HG02970 (cell line): ENCODE data around the gene PPP1R9A.

Experiments
- ATAC-seq: cut with Tn5 transposase; IDR thresholded peaks from one replicate; pipeline ENCODE4 v1.9.1; 2021; ENCODE audit warnings: mild to moderate bottlenecking, moderate library complexity, moderate number of reproducible peaks; ENCODE audit not compliant: unreplicated experiment, low FRiP score

PPP1R9A gene

DNA sequence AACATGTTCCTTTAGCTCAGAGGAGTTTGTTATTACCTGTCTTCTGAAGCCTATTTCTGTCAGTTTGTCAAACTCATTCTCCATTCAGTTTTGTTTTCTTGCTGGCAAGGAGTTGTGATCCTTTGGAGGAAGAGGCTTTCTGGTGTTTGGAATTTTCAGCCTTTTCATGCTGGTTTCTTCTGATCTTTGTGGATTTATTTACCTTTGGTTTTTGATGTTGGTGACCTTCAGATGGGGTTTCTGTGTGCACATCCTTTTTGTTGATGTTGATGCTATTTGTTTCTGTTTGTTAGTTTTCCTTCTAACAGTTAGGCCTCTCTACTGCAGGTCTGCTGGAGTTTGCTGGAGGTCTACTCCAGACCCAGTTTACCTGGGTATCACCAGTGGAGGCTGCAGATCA lies 118.6 kb downstream of the PPP1R9A start:
- ATAC-seq, result no peak

DNA sequence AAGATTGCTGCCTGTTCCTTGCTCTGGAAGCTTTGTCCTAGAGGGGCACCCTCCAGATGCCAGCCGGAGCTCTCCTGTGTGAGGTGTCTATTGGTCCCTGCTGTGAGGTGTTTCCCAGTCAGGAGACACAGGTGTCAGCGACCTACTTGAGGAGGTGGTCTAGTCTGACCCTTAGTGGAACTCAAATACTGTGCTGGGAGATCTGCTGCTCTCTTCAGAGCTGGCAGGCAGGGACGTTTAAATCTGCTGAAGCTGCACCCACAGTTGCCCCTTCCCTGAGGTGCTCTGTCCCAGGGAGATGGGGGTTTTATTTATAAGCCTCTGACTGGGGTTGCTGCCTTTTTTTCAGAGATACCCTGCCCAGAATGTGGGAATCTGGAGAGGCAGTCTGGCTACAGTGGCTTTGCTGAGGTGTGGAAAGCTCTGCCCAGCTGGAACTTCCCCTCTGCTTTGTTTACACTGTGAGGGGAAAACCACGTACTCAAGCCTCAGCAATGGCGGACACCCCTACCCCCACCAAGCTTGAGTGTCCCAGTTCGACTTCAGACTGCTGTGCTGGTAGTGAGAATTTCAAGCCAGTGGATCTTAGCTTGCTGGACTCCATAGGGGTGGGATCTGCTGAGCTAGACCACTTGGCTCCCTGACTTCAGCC lies 119.2 kb downstream of the PPP1R9A start:
- ATAC-seq, result no peak

DNA sequence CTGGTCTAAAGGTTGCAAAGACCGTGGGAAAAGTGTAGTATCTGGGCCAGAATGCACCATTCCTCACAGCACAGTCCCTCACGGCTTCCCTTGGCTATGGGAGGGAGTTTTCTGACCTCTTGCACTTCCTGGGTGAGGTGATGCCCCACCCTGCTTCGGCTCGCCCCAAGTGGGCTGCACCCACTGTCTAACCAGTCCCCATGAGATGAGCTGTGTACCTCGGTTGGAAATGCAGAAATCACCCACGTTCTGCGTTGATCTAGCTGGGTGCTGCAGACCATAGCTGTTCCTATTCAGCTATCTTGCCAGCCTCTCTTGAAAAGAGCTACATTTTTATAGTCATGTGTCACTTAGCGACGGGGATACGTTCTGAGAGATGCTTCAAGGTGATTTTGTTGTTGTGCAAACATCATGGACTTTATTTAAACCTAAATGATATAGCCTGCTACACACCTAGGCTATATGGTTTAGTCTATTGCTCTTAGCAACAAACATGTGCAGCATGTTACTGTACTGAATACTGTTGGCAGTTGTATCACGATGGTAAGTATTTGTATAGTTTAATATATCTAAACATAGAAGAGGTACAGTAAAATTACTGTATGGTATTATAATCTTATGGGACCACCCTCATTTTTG lies 120.0 kb downstream of the PPP1R9A start:
- ATAC-seq, result no peak

DNA sequence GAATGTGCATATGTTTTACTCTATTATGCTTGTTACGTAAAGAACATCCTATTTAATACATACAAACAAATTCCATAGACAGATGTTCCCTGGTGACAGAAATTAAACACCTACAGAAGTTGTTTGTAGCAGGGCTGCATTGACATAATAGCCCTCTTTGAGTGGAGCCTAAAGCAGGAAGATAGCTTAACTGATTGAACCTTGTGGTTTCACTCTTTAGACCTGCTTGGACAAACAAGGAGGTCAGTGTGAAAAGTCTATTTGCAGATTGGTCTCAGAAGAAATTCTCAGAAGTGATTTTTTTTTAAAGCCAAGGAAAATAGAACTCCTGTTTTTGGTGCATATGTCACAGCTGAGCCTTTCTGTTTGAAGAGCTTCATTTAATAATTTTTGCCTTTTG lies 121.3 kb downstream of the PPP1R9A start:
- ATAC-seq, result no peak

DNA sequence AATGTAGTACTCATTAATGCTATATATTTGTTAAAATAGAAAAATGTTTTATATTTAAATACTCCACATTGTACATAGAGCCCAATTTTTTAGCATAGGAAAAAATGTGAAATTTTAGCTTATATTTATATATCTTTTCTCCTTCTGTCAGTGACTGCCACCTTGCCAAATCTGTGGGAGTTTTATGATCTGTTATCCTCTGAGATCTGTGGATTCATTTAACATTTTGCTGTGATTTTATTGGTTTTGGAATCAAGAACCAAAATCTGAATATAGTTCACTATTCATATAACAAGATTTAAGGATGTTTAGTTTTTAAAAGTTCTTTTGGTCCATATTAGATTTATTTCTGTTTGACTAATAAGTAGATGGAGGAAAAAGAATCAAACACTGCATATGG lies 127.9 kb downstream of the PPP1R9A start:
- ATAC-seq, result no peak

DNA sequence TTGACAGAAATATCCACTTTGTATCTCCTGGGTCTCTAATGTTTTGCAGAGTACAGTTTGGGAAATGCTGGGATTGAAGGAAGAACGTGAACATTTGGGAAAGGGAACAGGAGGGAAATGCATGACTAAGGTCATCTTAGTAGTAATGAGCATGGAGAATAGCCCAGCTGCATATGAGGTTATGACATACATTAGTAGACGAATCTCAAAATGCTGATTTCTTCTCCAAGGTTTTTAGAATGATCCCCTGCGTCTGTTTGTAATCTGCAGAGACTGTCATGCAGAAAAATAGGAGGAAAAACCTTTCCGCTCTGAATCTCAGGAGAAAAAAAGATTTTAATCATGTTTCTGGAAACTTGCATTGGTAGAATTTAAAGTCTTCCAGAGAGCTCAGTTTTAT lies 133.6 kb downstream of the PPP1R9A start:
- ATAC-seq, result no peak

DNA sequence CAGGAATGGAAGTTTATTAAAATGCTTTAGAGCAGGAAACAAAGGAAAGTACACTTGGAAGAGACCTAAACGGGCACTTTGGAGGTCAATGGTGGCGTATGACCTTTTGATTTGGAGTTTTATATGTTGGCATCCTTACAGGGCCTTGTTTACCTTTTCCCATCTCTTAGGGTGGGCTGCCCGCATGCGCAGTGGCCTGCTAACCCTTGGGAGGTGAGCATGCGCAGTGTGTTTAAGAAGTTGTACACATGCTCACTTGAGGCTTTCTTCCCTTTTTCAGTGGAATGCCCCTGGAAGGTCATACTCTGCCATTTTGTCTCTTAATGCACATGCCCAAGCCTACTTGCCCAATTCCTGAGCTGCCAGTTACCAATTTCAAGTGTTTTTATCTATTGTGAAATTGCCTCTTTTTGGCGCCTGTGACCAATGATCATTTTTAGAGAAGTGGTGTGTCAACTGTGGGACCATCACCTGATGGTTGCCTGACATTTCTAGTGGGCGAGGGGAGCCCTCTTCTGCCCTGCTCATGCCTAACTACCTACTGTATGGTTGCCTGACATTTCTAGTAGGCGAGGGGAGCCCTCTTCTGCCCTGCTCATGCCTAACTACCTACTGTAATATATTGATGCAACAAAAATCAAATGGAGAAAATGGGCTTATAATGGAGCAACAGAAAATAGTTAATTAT lies 138.0 kb downstream of the PPP1R9A start:
- ATAC-seq, result no peak

DNA sequence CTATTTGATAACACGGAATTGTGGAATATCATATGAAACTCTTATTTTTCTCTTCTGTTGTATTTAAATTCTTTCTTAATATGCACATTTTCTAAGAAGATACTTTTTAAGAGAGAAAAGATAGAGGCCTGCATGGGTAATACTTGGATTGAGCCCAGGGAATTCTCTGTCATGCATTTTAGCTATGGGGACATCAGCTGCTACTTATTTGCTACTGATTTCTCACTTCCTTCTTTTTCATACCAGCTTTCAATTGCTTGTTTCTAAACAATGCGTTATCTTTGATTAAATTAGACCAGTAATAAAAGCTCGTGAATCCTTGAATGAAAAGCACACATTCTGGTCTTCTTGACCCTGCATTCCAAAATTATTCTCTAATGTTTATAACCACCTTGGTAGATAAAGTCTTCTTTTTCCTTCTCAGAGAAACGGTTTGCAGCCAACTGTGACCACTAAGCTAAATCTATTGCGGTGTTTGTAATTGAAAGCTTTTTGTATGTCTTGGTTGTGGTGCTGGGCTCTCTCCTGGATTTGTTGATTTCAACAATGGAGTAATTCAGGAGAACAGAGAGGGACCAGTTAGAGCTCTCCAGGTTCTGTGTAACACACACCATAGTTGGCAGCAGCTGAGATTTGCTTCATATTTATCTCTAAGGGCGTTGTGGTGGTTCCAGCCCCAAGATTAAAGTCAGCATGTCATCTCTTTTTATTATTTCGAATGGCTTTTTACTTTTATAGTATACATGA lies 139.3 kb downstream of the PPP1R9A start:
- ATAC-seq, result no peak

DNA sequence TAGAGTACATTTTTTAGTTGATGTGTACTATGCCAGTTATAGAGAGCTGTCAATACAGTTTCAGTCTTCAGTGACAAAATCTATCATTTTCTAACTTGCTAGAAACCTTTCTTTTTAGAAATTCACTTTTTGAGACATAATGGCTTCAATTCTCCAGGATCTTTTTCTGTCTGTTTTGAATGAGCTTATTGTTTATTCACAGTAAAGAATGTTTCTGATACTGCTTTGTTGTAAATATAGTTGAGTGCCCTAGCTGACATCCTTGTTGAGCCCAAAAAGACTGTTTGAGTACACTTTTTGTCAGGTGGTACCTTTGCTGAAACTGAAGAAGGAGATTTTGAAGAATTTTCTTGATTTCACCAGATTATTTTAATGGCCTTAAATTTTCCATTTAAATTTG lies 139.9 kb downstream of the PPP1R9A start:
- no peak for ATAC-seq

DNA sequence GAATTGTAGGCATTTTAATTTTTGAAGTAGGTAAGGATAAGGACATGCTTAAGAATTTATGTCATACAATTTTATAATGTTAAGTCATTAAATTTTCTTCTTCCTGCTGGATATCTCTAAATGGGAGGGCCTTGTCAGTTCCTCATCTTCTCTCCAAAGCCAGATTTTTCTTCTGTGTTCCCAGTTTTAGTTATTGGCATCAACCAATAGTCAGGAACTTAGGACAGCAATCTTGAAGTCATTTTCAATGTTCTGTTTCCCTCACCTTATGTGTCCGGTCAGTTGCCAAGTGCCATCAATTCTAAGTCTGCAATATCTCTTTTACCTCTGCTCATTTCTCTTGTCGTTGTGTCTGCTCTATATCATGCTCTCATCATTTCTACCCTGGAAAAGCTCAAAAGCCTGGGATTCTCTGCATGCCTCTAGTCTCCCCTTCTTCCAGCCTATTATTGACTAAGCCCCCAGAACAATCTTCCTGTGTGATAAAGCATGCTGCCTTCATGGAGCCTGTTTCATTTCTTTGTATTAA lies 145.2 kb downstream of the PPP1R9A start:
- no peak for ATAC-seq

DNA sequence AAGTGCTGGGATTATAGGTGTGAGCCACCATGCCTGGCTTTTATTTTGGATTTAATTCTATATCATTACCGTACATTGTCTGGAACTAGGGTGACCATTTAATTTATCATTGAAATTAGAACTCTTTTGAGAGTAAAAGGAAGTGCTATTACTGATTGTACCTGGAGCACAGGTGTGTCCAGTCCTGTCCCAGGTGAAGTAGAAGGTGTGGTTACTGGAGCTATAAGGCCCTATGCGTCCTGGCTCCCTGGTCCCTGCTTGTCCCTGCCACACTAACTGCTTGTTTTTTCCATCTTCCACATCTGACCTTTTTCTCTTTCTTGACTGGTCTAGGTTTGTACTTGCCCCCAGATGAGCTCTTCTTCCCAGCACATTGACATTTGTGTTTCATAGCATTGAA lies 147.0 kb downstream of the PPP1R9A start:
- ATAC-seq, result no peak

DNA sequence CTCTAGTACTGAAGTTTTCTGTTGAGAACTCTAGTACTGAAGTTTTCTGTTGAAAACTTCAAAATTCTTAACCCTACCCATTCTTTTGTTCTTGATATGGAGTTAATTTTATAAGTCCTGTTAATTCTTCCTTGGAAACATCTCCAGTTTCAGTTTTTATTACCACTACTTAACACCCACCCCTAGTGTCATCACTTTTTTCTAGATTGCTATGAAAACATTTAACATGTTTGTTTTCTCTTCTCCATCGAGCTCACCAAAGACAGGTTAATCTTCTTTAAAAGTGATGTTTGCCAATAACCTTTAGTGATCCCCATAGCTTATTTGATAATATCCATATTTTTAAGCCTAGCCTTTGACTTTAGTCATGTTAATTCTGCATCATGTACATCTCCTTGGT lies 147.9 kb downstream of the PPP1R9A start:
- ATAC-seq, result no peak

DNA sequence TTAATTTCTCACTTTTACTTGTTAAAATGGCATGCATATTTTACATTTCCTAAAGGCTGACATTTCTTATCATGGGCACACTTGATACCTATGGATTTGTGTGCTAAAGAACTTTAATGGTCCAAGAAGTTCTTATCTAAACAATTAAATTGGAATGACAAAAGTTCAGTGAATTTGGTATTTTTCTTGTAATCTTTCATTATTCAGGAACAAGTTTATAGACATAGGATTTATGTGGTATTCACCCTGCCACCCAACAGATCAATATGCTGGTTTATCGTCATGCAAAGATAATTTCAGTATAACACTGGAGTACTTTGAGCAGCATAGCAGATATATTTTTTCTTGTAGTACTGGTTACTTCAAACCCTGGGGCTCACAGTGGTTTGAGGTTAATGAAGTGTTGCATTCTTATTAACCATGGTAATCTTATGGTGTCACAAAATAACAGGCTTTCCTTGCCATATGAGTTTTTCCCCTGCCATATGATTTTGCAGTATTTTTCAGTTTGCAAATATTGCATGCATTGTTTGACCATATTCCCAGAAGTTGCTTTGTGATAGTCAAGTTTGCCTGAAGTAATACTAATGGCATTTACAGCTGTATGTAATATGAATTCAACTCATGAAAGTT lies 148.8 kb downstream of the PPP1R9A start:
- ATAC-seq, result no peak

DNA sequence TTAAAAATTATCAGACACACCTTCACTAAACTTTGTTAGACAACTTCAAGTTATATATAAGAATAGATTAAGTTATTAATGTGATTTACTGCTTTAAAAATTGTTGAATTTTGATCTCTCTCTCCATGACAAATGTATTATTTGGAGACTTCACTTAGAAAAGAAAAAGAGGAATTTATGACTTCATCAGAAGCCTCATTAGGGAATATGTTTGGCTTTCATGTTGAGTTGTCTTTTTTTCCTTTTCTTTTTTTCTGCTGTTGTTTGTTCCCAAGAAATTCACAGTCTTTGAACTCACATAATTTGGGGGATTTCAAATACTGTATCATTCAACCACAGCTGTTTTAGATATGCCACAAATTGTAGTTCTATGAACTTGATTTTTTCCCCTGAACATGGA lies 149.5 kb downstream of the PPP1R9A start:
- ATAC-seq, result no peak

DNA sequence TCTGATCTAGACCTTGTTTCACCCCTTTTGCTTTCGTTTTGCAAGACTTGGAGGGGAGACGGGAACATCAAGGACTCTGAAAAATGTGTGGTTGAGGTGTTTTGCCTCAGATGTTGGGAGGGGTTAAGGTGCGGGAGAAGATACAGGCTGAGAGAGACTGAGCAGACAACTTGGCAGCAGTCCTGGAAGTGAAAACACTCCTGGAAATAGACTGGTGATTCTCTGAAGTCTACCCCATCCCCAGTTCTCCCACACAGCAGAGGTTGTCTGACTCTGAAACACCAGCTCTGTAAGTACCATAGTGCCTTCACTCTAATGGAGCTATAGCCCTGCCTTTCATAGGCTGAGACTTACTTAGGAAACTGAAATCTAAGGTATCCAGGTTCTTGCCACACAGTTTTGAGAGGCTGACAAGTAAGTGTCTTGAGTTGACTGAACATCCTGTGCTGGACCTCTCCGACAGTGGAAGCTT lies 152.5 kb downstream of the PPP1R9A start:
- ATAC-seq, result no peak

DNA sequence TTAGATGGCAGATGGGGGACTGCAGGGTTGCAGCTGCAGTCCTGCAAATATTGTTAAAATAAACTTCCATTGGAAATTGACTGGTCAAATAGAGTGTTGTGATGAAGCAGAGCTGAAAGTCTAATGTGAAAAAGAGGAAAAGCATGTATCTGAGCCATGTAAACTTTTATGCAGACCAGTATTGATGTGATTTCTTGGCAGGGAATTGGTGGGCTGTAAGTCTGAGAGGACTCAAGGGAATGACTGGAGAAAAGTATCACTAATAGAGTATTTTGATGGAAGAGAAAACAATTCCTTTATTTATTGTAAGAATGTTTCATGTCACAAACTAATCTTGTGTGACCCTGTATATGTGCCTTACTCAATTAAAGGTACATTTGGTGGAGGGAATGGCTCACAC lies 155.5 kb downstream of the PPP1R9A start:
- ATAC-seq, result no peak

DNA sequence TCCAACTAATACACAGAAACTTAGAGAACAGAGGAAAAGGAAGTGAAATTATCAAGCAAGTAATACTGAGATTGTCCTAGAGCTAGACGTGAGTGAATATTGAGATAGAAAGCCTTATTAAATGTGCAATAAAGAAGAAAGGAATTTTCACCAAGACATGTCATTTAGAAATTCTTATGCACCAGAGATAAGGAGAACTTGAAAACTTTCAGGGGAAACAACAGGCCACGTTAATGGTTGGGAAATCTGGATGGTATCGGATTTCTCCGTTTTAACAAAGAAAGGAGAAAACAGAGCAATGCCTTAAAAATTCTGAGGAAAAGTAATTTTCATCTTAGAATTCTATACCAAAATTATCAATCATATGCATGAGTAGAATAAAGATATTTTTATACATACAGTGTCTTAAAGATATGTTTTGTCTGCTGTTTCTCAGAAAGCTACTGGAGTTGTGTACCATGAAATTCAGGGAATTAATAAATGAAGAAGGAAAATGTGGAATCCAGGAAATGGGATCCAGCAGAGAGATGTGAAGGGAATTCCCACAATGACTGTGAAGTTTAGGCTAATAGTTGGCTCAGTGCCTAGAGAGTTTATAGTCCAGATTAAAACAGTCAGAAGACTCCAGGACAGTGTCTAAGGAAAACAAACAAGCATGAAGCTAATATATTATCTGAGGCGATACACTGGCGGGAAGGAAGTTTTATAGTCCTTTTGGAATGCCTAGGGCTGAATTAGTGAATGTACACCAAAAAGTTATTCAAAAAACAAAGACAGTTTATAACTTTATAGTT lies 159.5 kb downstream of the PPP1R9A start:
- ATAC-seq, result no peak

DNA sequence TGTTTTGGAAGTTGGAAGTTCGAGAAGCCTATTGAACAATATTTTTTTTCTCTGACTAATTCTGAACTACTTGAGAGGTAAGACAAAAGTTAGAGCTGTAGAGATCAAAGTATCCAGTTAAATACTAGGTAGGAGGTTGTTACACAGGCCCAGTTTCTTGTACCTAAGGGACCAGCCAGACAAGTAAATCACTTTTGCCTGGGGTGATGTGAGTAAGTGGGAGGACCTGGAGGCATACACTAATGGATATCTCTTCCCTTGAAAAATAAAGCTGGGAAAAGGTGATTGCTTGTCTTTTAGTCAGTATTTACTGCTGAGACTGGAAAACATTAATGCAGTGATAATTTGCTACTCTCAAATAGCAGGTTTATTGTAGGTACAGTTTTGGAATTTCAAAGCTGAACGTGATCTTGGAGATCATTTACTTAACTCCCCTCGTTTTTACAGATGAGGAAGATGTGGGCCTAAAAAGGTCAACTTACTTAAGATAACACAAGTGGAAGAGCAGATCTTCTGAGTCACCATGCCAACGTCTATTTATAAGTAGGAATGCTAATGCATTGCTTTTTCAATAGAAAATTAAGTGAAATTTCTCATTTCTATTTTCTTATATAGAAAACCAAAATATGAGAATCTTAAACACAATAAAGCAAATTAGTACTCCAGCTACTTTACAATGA lies 181.3 kb downstream of the PPP1R9A start:
- no peak for ATAC-seq
